ENCODE data around the gene RAD23B. TPM values are rescaled to one million over a fixed set of nuclear protein-coding genes. Genes with fewer than 3 reads are reported as not detected.

Gene RAD23B
- total RNA-seq, 1 donor from 2014 or later: 205 TPM

GRCh38 chr9:107273634-107274033 is 9.4 kb upstream of the RAD23B start:
- H3K4me2 ChIP-seq (ENCODE audit: low read length): no peak overlapping the region
- no peak overlapping the region for H3K27ac ChIP-seq (ENCODE audit: low read depth, low read length)
- H3K27me3 ChIP-seq (ENCODE audit: insufficient read depth, low read length): no peaks in the 10 kb centered on the region
- no peak for TF ChIP-seq CTCF (IDR thresholded peaks at IDR 0.05; ENCODE audit: insufficient read depth, low read depth, low read length)
- no peak for TF ChIP-seq EZH2 (IDR thresholded peaks at IDR 0.05; ENCODE audit: insufficient read depth, low read length)
- H2AFZ ChIP-seq (ENCODE audit: low read depth, low read length): no peak overlapping the region
- Mint-ChIP-seq H3K27me3 (ENCODE audit: low read depth, unreplicated experiment) (no peaks in the 10 kb centered on the region), H3K4me1 (ENCODE audit: low read depth, unreplicated experiment) (peaks cover 41% of the 10 kb centered on the region), H3K36me3 (ENCODE audit: low read depth, unreplicated experiment) (no peaks in the 10 kb centered on the region), H3K4me3 (ENCODE audit: unreplicated experiment) (no peak overlapping the region), H3K27ac (ENCODE audit: unreplicated experiment) (peak overlapping the region; percentile 87), H3K9me3 (ENCODE audit: unreplicated experiment) (no peaks in the 10 kb centered on the region)
- peaks cover 14% of the 10 kb centered on the region for H3K4me1 ChIP-seq (ENCODE audit: insufficient read depth, low read length)
- DNase-seq (ENCODE audit: low read depth) (no peak), FAIRE-seq (no peak)
- no peaks in the 10 kb centered on the region for H4K20me1 ChIP-seq (ENCODE audit: insufficient read depth, low read length)
- no peaks in the 10 kb centered on the region for H3K9me3 ChIP-seq (ENCODE audit: insufficient read depth, low read depth, low read length)
- H3K79me2 ChIP-seq (ENCODE audit: insufficient read depth, low read length): no peaks in the 10 kb centered on the region
- H3K36me3 ChIP-seq (ENCODE audit: insufficient read depth, low read length): no peaks in the 10 kb centered on the region
- H3K4me3 ChIP-seq (ENCODE audit: insufficient read depth, low read depth, low read length): no peak overlapping the region
- no peak overlapping the region for H3K9ac ChIP-seq (ENCODE audit: low read length)

- H3K4me1 Mint-ChIP-seq (ENCODE audit: low read depth, unreplicated experiment): peaks cover 41% of the 10 kb centered on the region
- no peaks in the 10 kb centered on the region for H3K27me3 Mint-ChIP-seq (ENCODE audit: low read depth, unreplicated experiment)
- Histone ChIP-seq H3K36me3 (ENCODE audit: insufficient read depth, low read length) (no peaks in the 10 kb centered on the region), H3K4me2 (ENCODE audit: low read length) (peak overlapping the region; percentile 18), H3K4me3 (ENCODE audit: insufficient read depth, low read depth, low read length) (no peak overlapping the region), H4K20me1 (ENCODE audit: insufficient read depth, low read length) (no peaks in the 10 kb centered on the region), H3K9ac (ENCODE audit: low read length) (no peak overlapping the region), H3K27ac (ENCODE audit: low read depth, low read length) (peak overlapping the region; percentile 13), H3K27me3 (ENCODE audit: insufficient read depth, low read length) (no peaks in the 10 kb centered on the region), H3K79me2 (ENCODE audit: insufficient read depth, low read length) (no peaks in the 10 kb centered on the region), H3K4me1 (ENCODE audit: insufficient read depth, low read length) (peaks cover 14% of the 10 kb centered on the region), H3K9me3 (ENCODE audit: insufficient read depth, low read depth, low read length) (no peaks in the 10 kb centered on the region), H2AFZ (ENCODE audit: low read depth, low read length) (no peak overlapping the region)
- no peak overlapping the region for H3K4me3 Mint-ChIP-seq (ENCODE audit: unreplicated experiment)
- H3K27ac Mint-ChIP-seq (ENCODE audit: unreplicated experiment): peak overlapping the region; percentile 87
- no peak for DNase-seq (ENCODE audit: low read depth)
- TF ChIP-seq EZH2 (IDR thresholded peaks at IDR 0.05; ENCODE audit: insufficient read depth, low read length): no peak
- no peak for TF ChIP-seq CTCF (IDR thresholded peaks at IDR 0.05; ENCODE audit: insufficient read depth, low read depth, low read length)
- H3K36me3 Mint-ChIP-seq (ENCODE audit: low read depth, unreplicated experiment): no peaks in the 10 kb centered on the region
- H3K9me3 Mint-ChIP-seq (ENCODE audit: unreplicated experiment): no peaks in the 10 kb centered on the region
- no peak for FAIRE-seq
Measured at GRCh38 chr9:107274096-107274495, 9.0 kb upstream of the RAD23B start.

GRCh38 chr9:107274953-107275422 is 8.1 kb upstream of the RAD23B start:
- Histone ChIP-seq H3K9ac (ENCODE audit: low read length) (peak overlapping the region; percentile 24), H3K27me3 (ENCODE audit: insufficient read depth, low read length) (no peaks in the 10 kb centered on the region), H3K4me1 (ENCODE audit: insufficient read depth, low read length) (peaks cover 14% of the 10 kb centered on the region), H3K4me3 (ENCODE audit: insufficient read depth, low read depth, low read length) (no peak overlapping the region), H3K9me3 (ENCODE audit: insufficient read depth, low read depth, low read length) (no peaks in the 10 kb centered on the region), H3K36me3 (ENCODE audit: insufficient read depth, low read length) (no peaks in the 10 kb centered on the region), H3K27ac (ENCODE audit: low read depth, low read length) (peak overlapping the region; percentile 45), H4K20me1 (ENCODE audit: insufficient read depth, low read length) (no peaks in the 10 kb centered on the region), H3K79me2 (ENCODE audit: insufficient read depth, low read length) (no peaks in the 10 kb centered on the region), H2AFZ (ENCODE audit: low read depth, low read length) (no peak overlapping the region), H3K4me2 (ENCODE audit: low read length) (peak overlapping the region; percentile 42)
- peaks cover 41% of the 10 kb centered on the region for H3K4me1 Mint-ChIP-seq (ENCODE audit: low read depth, unreplicated experiment)
- FAIRE-seq (peak; percentile 99), DNase-seq (ENCODE audit: low read depth) (peak; percentile 98)
- H3K9me3 Mint-ChIP-seq (ENCODE audit: unreplicated experiment): no peaks in the 10 kb centered on the region
- H3K27me3 Mint-ChIP-seq (ENCODE audit: low read depth, unreplicated experiment): no peaks in the 10 kb centered on the region
- H3K27ac Mint-ChIP-seq (ENCODE audit: unreplicated experiment): peak overlapping the region; percentile 87
- H3K36me3 Mint-ChIP-seq (ENCODE audit: low read depth, unreplicated experiment): no peaks in the 10 kb centered on the region
- peak overlapping the region; percentile 13 for H3K4me3 Mint-ChIP-seq (ENCODE audit: unreplicated experiment)
- TF ChIP-seq EZH2 (IDR thresholded peaks at IDR 0.05; ENCODE audit: insufficient read depth, low read length) (no peak), CTCF (IDR thresholded peaks at IDR 0.05; ENCODE audit: insufficient read depth, low read depth, low read length) (no peak)
